Measurements from ENCODE around the gene ARPC5. TPM values are rescaled to one million over a fixed set of nuclear protein-coding genes. Genes with fewer than 3 reads are reported as not detected.
A peak's percentile ranks its signal among the peaks of the same experiment; 100 is the strongest.

Gene ARPC5
- polyA plus RNA-seq, 3 donors, result 110 to 1,089 (median 1,064) TPM

DNA sequence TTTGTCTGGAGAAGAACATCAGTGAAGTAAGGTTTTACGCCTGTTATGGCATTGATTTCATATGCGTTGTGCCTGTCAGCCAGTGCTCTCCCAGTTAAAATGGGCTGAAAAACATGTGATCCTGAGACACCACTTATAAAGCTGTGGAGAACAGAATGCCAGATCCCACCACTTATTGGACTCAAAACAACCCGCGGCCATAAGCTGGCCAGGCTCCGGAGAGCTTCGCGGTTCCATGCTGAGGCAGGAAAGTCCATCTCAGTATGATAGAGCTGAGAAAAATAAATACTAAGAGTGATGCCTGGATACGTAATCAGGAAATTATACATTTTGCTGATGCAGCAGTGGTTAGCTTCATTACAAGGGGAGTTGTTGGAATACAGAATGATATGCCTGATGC lies 12.5 kb upstream of the ARPC5 start:
- Histone ChIP-seq H3K9ac (ENCODE audit: insufficient read depth, low read length, poor library complexity, severe bottlenecking) (no peak overlapping the region), H3K9me3 (replicated peaks in 1 of 2; ENCODE audit: control insufficient read depth in 1 of 2, insufficient read depth in 1 of 2, low read length in 2 of 2) (no peaks in the 10 kb centered on the region), H2AFZ (ENCODE audit: insufficient read depth, low read depth, low read length, poor library complexity, severe bottlenecking) (no peak overlapping the region), H3K4me2 (replicated peaks; ENCODE audit: extremely low read depth, low read length, poor library complexity, severe bottlenecking) (no peak overlapping the region), H3K4me3 (replicated peaks in 1 of 3; ENCODE audit: low read depth in 2 of 3, low read length in 3 of 3) (no peak overlapping the region), H3K79me2 (ENCODE audit: insufficient read depth, low read length) (no peaks in the 10 kb centered on the region), H4K20me1 (ENCODE audit: insufficient read depth, low read length) (no peaks in the 10 kb centered on the region), H3K27ac (ENCODE audit: low read depth in 1 of 2, low read length in 2 of 2) (no peak overlapping the region), H3K4me1 (ENCODE audit: control insufficient read depth in 1 of 2, insufficient read depth in 2 of 2, low read length in 2 of 2) (peaks cover 17 to 18% of the 10 kb centered on the region in 2 donors), H3K36me3 (replicated peaks in 1 of 2; ENCODE audit: control insufficient read depth in 1 of 2, insufficient read depth in 2 of 2, low read length in 2 of 2) (no peaks in the 10 kb centered on the region), H3K27me3 (ENCODE audit: control insufficient read depth in 2 of 2, insufficient read depth in 2 of 2, low read length in 2 of 2) (no peaks in the 10 kb centered on the region)
- intact Hi-C loops (cut with micrococcal nuclease), result no loop called here
- 91% methylated on average over 4 of the region's 8 CpGs for WGBS (ENCODE audit: insufficient coverage)
- Mint-ChIP-seq H3K27ac (no peak overlapping the region), H3K9me3 (no peaks in the 10 kb centered on the region), H3K27me3 (ENCODE audit: low read depth in 3 of 3) (no peaks in the 10 kb centered on the region), H3K4me1 (peaks cover 14% of the 10 kb centered on the region), H3K4me3 (no peak overlapping the region), H3K36me3 (no peaks in the 10 kb centered on the region)
- DNase-seq, result no peak
- TF ChIP-seq, protein P1, sequence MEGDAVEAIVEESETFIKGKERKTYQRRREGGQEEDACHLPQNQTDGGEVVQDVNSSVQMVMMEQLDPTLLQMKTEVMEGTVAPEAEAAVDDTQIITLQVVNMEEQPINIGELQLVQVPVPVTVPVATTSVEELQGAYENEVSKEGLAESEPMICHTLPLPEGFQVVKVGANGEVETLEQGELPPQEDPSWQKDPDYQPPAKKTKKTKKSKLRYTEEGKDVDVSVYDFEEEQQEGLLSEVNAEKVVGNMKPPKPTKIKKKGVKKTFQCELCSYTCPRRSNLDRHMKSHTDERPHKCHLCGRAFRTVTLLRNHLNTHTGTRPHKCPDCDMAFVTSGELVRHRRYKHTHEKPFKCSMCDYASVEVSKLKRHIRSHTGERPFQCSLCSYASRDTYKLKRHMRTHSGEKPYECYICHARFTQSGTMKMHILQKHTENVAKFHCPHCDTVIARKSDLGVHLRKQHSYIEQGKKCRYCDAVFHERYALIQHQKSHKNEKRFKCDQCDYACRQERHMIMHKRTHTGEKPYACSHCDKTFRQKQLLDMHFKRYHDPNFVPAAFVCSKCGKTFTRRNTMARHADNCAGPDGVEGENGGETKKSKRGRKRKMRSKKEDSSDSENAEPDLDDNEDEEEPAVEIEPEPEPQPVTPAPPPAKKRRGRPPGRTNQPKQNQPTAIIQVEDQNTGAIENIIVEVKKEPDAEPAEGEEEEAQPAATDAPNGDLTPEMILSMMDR (IDR thresholded peaks at IDR 0.05), result no peak

DNA sequence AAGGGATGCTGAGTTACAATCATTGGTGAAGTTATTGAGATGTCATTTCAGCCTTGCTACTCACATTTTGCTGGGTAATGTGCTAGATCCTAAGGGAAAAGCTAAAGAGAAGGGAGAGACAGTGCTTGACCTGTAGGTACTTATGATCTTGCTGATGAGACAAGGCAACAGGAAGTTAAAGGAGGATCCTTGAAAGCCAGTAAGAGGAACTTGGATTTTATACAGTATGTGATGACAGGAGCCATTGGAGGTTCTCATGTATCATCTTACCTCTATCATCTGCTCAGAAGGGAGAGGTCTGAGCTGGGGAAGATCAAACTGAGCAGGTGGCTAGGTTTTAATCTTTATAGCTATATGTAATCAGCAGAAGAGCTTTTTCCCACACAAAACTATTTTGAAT lies 11.2 kb upstream of the ARPC5 start:
- Mint-ChIP-seq H3K36me3 (no peaks in the 10 kb centered on the region), H3K27me3 (ENCODE audit: low read depth in 3 of 3) (no peaks in the 10 kb centered on the region), H3K27ac (peak overlapping the region in 5 of 7 donors; percentile 31 to 81 (median 70)), H3K4me1 (peaks cover 6% of the 10 kb centered on the region), H3K4me3 (peak overlapping the region in 1 of 2 donors; percentile 40), H3K9me3 (no peaks in the 10 kb centered on the region)
- intact Hi-C loops (cut with micrococcal nuclease), result no loop called here
- Histone ChIP-seq H3K36me3 (replicated peaks in 1 of 2; ENCODE audit: control insufficient read depth in 1 of 2, insufficient read depth in 2 of 2, low read length in 2 of 2) (no peaks in the 10 kb centered on the region), H3K4me1 (ENCODE audit: control insufficient read depth in 1 of 2, insufficient read depth in 2 of 2, low read length in 2 of 2) (peaks cover 8 to 10% of the 10 kb centered on the region in 2 donors), H3K27ac (ENCODE audit: low read depth in 1 of 2, low read length in 2 of 2) (no peak overlapping the region), H4K20me1 (ENCODE audit: insufficient read depth, low read length) (no peaks in the 10 kb centered on the region), H3K4me2 (replicated peaks; ENCODE audit: extremely low read depth, low read length, poor library complexity, severe bottlenecking) (no peak overlapping the region), H3K9me3 (replicated peaks in 1 of 2; ENCODE audit: control insufficient read depth in 1 of 2, insufficient read depth in 1 of 2, low read length in 2 of 2) (no peaks in the 10 kb centered on the region), H3K79me2 (ENCODE audit: insufficient read depth, low read length) (no peaks in the 10 kb centered on the region), H3K9ac (ENCODE audit: insufficient read depth, low read length, poor library complexity, severe bottlenecking) (no peak overlapping the region), H3K27me3 (ENCODE audit: control insufficient read depth in 2 of 2, insufficient read depth in 2 of 2, low read length in 2 of 2) (no peaks in the 10 kb centered on the region), H3K4me3 (replicated peaks in 1 of 3; ENCODE audit: low read depth in 2 of 3, low read length in 3 of 3) (no peak overlapping the region), H2AFZ (ENCODE audit: insufficient read depth, low read depth, low read length, poor library complexity, severe bottlenecking) (no peak overlapping the region)
- TF ChIP-seq, protein P1 (IDR thresholded peaks at IDR 0.05), result no peak
- peak in 2 of 3 donors; percentile 53 to 56 for DNase-seq

All from CD14-positive monocyte (primary cell).